Subcutaneous abdominal adipose tissue (tissue), 5 donors: ENCODE measurements around the gene SNAPIN.
"Not testable (repeated sequence)": the region's sequence is repeated elsewhere in the genome, so short reads cannot be mapped to it uniquely, and the experiment has no call there.

Experiments
- H3K27ac ChIP-seq: one replicate; pipeline ENCODE4 v1.7.0; 2013; ENCODE audit warnings: low read depth, mild to moderate bottlenecking, inconsistent platforms, low read length, moderate library complexity
- H3K27me3 ChIP-seq, 5 donors: one replicate each; pipeline ENCODE4 v1.7.0; 2013; ENCODE audit warnings: low read length in 5 of 5, inconsistent platforms in 1 of 5; ENCODE audit not compliant: control insufficient read depth in 5 of 5, insufficient read depth in 4 of 5
- H3K36me3 ChIP-seq, 5 donors: one replicate each; pipeline ENCODE4 v1.7.0; 2013; ENCODE audit warnings: low read length in 5 of 5; ENCODE audit not compliant: control insufficient read depth in 5 of 5, insufficient read depth in 5 of 5
- H3K4me1 ChIP-seq, 5 donors: one replicate each; pipeline ENCODE4 v1.7.0; 2013; ENCODE audit warnings: low read length in 5 of 5, mild to moderate bottlenecking in 3 of 5, moderate library complexity in 1 of 5; ENCODE audit not compliant: control insufficient read depth in 5 of 5, insufficient read depth in 5 of 5
- H3K4me3 ChIP-seq, 5 donors: one replicate each; pipeline ENCODE4 v1.7.0; 2013; ENCODE audit warnings: low read length in 5 of 5, low read depth in 1 of 5
- H3K9ac ChIP-seq, 5 donors: one replicate each; pipeline ENCODE4 v1.7.0; 2013; ENCODE audit warnings: low read length in 5 of 5, mild to moderate bottlenecking in 4 of 5, moderate library complexity in 3 of 5
- H3K9me3 ChIP-seq, 5 donors: one replicate each; pipeline ENCODE4 v1.7.0; 2013; ENCODE audit warnings: low read length in 5 of 5; ENCODE audit not compliant: control insufficient read depth in 5 of 5
- donor health status: healthy.
- donor health status: healthy.
- donor health status: healthy.
- donor health status: healthy.
- donor health status: healthy.

SNAPIN gene

DNA sequence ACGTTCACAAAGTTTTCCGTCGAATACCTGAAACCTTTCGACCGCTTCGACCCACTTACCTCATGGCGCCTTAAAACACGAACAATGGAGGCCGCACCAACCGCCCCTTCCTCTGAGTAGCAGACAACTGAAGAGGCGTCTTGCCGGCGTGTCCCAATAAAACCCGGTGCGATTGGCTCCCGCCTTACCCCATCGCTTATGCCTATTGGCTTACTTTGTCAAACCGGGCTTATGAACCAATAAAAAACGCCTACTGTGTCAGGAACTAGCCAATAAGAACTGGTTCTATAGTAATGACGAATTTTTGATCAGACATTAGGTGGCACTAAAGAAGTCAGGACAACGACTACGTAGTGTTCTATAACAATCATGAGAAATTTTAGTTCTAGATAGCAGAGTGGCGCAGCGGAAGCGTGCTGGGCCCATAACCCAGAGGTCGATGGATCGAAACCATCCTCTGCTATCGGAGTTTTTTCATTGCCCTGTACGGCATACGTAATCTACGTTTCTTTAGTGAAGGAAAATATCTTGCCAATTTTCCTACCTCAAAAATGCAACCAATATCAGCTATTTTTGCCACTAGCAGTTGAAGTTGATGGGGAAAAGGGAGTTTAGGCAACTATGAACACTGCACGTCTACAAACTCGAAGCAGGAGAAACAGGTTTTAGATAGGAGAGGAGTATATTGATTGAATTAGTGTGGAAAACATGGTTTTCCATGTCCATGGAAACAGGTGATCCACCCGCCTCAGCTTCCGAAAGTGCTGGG lies 12.5 kb downstream of the SNAPIN start, which contains the start of gene ILF2:
TSS of gene ILF2 (minus strand) at position 135 of the 769 bp plus-strand sequence. CDS start at position 64, 71 bp downstream.
- peak within 1 kb of the TSS; percentile 73 to 94 (median 88) for H3K4me3 ChIP-seq
- peak within 1 kb of the TSS; percentile 43 to 97 (median 95) for H3K9ac ChIP-seq
- H3K4me1 ChIP-seq, result peaks cover 2 to 20% (median 18%) of the 10 kb centered on the region in 5 donors
- peaks cover 11 to 33% (median 32%) of the 10 kb centered on the region in 5 donors for H3K36me3 ChIP-seq
- peak within 1 kb of the TSS; percentile 92 for H3K27ac ChIP-seq
- H3K27me3 ChIP-seq, result no peaks in the 10 kb centered on the region
- no peaks in the 10 kb centered on the region for H3K9me3 ChIP-seq

DNA sequence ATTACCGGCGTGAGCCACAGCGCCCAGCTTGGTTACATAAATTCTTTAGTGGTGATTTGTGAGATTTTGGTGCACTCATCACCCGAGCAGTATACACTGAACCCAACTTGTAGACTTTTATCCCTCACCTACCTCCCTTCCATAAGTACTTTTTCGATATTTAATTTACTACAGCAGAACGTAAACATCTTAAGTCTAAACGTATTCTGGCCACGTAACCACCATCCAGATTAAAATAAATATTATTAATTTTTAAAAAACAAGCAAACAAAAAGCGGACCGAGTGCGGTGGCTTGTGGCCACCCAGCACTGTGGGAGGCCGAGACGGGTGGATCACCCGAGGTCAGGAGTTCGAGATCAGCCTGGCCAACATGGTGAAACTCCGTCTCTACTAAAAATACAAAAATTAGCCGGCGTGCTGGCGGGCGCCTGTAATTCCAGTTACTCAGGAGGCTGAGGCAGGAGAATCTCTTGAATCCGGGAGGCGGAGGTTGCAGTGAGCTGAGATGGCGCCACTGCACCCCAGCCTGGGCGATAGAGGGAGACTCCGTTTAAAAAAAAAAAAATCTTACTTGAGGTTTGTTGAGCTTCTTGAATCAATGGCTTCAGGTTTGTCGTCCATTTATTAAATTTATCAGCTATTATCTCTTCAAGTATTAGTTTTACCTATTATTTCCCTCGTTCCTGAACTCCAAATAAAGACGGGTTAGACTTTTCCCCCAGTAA lies 13.3 kb downstream of the SNAPIN start:
- H3K27me3 ChIP-seq, H3K9me3 ChIP-seq: not testable (repeated sequence)
- Histone ChIP-seq H3K27ac (peak overlapping the region; percentile 71), H3K36me3 (peaks cover 11 to 25% (median 24%) of the 10 kb centered on the region in 5 donors), H3K4me3 (peak overlapping the region; percentile 64 to 83 (median 69)), H3K4me1 (peaks cover 2 to 20% (median 18%) of the 10 kb centered on the region in 5 donors), H3K9ac (peak overlapping the region in 4 of 5 donors; percentile 47 to 72 (median 67))

DNA sequence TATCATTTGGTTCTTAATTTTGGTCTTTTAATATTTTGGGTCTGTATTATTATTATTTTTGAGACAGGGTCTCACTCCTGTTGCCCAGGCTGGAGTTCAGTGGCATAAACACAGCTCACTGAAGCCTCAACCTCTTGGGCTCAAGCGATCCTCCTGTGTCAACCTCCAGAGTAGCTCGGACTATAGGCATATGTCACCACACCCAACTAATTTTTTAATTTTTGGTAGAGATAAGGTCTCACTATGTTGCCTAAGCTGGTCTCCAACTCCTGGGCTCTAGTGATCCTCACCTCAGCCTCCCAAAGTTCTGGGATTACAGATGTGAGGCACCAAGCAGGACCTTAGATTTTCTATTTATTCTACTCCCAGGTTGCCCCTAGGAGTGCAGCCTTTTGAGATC lies 15.0 kb downstream of the SNAPIN start:
- H3K27ac ChIP-seq, result no peak overlapping the region
- H3K4me1 ChIP-seq, result peaks cover 8 to 32% (median 28%) of the 10 kb centered on the region in 5 donors
- no peaks in the 10 kb centered on the region for H3K27me3 ChIP-seq
- H3K36me3 ChIP-seq, result peaks cover 0 to 8% (median 7%) of the 10 kb centered on the region in 5 donors
- H3K4me3 ChIP-seq, result no peak overlapping the region
- no peaks in the 10 kb centered on the region for H3K9me3 ChIP-seq
- H3K9ac ChIP-seq, result no peak overlapping the region

DNA sequence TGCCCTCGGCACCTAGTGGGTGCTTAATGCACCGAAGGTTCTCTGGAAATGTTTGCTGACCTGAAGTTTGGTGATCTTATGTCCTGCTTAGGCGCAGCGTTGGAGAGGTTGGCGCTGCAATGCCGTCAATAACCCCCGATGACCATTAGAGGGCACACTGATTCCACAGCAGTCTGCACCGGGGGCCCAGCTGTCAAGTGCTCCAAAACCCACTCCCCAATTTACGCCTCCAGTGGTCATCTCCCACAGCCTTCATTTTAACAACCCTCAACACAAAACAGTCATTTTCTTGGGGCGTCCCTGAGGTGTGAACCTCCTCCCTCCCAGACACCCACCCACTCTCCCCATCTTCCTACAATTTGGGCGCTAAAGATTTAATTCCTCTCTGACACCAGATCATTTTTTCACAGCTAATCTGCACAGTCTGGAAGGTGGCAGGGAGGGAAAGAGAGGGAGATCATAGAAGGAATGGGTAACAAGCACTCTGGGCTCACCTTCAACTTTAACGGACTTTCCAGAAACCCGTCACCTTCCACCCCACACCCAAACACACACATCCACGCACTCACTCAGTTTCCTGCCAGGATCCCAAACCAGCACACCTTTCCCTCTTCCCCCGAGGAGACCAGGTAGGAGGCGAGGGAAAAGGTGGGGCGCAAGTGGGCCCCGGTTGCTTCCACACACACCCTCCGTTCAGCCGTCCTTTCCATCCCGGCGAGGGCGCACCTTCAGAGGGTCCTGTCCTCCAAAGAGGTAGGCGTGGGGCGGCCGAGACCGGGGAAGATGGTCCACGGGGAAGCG lies 19.4 kb downstream of the SNAPIN start:
- H3K9me3 ChIP-seq, result no peaks in the 10 kb centered on the region
- H3K4me3 ChIP-seq, result peak overlapping the region; percentile 80 to 89 (median 82)
- peaks cover 0 to 21% (median 19%) of the 10 kb centered on the region in 5 donors for H3K36me3 ChIP-seq
- no peaks in the 10 kb centered on the region for H3K27me3 ChIP-seq
- H3K4me1 ChIP-seq, result peaks cover 6 to 40% (median 34%) of the 10 kb centered on the region in 5 donors
- H3K27ac ChIP-seq, result peak overlapping the region; percentile 81
- H3K9ac ChIP-seq, result peak overlapping the region; percentile 66 to 87 (median 79)

DNA sequence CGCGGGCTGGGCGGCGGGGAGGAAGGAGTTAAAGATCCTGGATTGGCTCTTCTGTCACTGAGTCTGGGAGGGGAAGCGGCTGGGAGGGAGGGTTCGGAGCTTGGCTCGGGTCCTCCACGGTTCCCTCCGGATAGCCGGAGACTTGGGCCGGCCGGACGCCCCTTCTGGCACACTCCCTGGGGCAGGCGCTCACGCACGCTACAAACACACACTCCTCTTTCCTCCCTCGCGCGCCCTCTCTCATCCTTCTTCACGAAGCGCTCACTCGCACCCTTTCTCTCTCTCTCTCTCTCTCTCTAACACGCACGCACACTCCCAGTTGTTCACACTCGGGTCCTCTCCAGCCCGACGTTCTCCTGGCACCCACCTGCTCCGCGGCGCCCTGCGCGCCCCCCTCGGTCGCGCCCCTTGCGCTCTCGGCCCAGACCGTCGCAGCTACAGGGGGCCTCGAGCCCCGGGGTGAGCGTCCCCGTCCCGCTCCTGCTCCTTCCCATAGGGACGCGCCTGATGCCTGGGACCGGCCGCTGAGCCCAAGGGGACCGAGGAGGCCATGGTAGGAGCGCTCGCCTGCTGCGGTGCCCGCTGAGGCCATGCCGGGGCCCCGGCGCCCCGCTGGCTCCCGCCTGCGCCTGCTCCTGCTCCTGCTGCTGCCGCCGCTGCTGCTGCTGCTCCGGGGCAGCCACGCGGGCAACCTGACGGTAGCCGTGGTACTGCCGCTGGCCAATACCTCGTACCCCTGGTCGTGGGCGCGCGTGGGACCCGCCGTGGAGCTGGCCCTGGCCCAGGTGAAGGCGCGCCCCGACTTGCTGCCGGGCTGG lies 20.2 kb downstream of the SNAPIN start, which contains the start of gene NPR1:
TSS of gene NPR1 (plus strand) at position 170 of the 818 bp plus-strand sequence. CDS start at position 591, 421 bp downstream.
- Histone ChIP-seq H3K36me3 (peaks cover 0 to 27% (median 26%) of the 10 kb centered on the region in 5 donors), H3K9me3 (no peaks in the 10 kb centered on the region), H3K9ac (peak within 1 kb of the TSS; percentile 68 to 87 (median 79)), H3K4me1 (peaks cover 6 to 45% (median 35%) of the 10 kb centered on the region in 5 donors), H3K27me3 (no peaks in the 10 kb centered on the region), H3K4me3 (peak within 1 kb of the TSS; percentile 80 to 89 (median 82)), H3K27ac (peak within 1 kb of the TSS; percentile 81)

DNA sequence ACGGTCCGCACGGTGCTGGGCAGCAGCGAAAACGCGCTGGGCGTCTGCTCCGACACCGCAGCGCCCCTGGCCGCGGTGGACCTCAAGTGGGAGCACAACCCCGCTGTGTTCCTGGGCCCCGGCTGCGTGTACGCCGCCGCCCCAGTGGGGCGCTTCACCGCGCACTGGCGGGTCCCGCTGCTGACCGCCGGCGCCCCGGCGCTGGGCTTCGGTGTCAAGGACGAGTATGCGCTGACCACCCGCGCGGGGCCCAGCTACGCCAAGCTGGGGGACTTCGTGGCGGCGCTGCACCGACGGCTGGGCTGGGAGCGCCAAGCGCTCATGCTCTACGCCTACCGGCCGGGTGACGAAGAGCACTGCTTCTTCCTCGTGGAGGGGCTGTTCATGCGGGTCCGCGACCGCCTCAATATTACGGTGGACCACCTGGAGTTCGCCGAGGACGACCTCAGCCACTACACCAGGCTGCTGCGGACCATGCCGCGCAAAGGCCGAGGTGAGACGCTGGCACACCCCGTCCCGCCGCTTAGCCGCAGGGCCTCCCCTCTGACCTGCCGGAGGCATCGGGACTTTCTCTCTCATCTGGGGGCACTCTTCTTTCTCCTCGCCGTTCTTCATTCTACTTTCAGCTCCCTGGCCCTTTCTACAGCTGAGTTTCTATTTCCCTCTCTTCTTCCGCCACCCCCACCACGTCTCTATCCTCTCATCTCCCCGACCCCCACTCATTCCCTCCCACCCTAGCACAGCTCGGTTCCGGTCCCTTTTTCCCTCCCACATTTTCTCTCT lies 21.0 kb downstream of the SNAPIN start:
- Histone ChIP-seq H3K9ac (peak overlapping the region; percentile 2 to 87 (median 68)), H3K36me3 (peaks cover 0 to 31% (median 30%) of the 10 kb centered on the region in 5 donors), H3K9me3 (no peaks in the 10 kb centered on the region), H3K4me3 (peak overlapping the region; percentile 66 to 89 (median 82)), H3K4me1 (peaks cover 6 to 50% (median 39%) of the 10 kb centered on the region in 5 donors), H3K27me3 (no peaks in the 10 kb centered on the region), H3K27ac (peak overlapping the region; percentile 81)

DNA sequence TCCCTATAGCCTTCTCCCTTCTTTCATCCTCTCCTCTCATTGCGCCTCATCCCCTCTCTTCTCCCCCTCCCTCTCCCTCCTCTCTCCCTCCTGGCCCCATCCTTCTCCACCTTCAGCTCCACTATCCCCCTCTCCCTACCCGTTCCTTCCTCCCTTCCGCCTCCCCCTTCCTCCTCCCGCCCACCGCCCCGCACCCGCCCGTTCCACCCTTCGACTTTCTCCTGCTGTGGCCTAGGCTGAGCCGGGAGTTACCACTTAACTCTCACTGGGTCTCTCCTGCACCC lies 21.6 kb downstream of the SNAPIN start:
- peak overlapping the region; percentile 2 to 87 (median 68) for H3K9ac ChIP-seq
- H3K36me3 ChIP-seq, result peaks cover 0 to 36% (median 35%) of the 10 kb centered on the region in 5 donors
- no peaks in the 10 kb centered on the region for H3K9me3 ChIP-seq
- H3K27me3 ChIP-seq, result no peaks in the 10 kb centered on the region
- H3K4me3 ChIP-seq, result peak overlapping the region; percentile 66 to 89 (median 82)
- peak overlapping the region; percentile 81 for H3K27ac ChIP-seq
- H3K4me1 ChIP-seq, result peaks cover 6 to 50% (median 39%) of the 10 kb centered on the region in 5 donors

DNA sequence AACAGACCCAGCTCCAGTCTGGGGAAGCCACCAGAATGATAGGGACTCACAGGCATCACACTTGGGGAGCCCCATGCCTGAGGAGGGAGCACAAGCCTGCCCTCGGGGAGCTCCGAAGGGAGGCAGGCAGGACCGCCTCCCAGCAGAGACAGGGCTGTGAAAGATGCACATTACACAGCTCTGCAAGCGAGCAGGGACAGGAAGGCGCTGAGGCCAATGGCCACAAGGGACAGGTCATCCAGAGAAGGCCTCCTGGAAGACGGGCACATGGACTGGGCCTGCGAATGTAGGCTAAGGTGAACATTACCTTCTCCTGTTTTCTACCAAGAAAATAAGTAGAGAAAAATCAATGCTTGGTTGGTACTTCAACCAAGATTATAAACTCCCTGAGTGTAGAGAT lies 24.2 kb downstream of the SNAPIN start:
- peaks cover 5 to 56% (median 39%) of the 10 kb centered on the region in 5 donors for H3K4me1 ChIP-seq

More for the DNA sequence above, 24.2 kb downstream of the SNAPIN start:
- Histone ChIP-seq H3K9me3 (no peaks in the 10 kb centered on the region), H3K9ac (no peak overlapping the region), H3K36me3 (peaks cover 0 to 62% (median 61%) of the 10 kb centered on the region in 5 donors), H3K27ac (peak overlapping the region; percentile 69), H3K4me3 (no peak overlapping the region), H3K27me3 (no peaks in the 10 kb centered on the region)
